HCT116 (cell line): ENCODE data around the gene SLC17A1. TPM values are rescaled to one million over a fixed set of nuclear protein-coding genes. Genes with fewer than 3 reads are reported as not detected.

Experiments used
- ATAC-seq: fragments of 200-7000 bp; cut with Tn5 transposase; 2 replicates; pipeline ENCODE4 v1.9.1; 2020; ENCODE audit warnings: mild to moderate bottlenecking, moderate library complexity
- BruUV-seq: library from RNA; stranded (reverse); fragments of 400-500 nt; replicated peaks from 2 replicates; lab custom pipeline; 2021; lab: Mats Ljungman, UMichigan
- CTCF ChIA-PET: fragments of 300-600 bp; sonication (Branson Sonifier 250); formaldehyde crosslinking; loops from one replicate; lab custom pipeline; 2021; ENCODE audit warnings: antibody characterized with exemption; lab: Charles Lee
- POLR2A ChIA-PET: fragments of 300-600, 350-600 bp; sonication (Branson Sonifier 250); formaldehyde crosslinking; loops from one replicate; lab custom pipeline; 2021; ENCODE audit warnings: antibody characterized with exemption; lab: Charles Lee
- RAD21 ChIA-PET, 2 experiments: fragments of 300-600 bp; sonication (Branson Sonifier 250); formaldehyde crosslinking; loops; one replicate each; lab custom pipeline; 2023; ENCODE audit warnings: low total read pairs in 2 of 2; ENCODE audit not compliant: uncharacterized antibody in 2 of 2, unreplicated experiment in 2 of 2, low non-redundant PET in 1 of 2; lab: Charles Lee
- DNase-seq: peaks from one replicate; pipeline ENCODE4 v3.0.0-alpha.2; 2010; ENCODE audit warnings: low read depth, low spot score
- H2AFZ ChIP-seq: fragments of 200-600 bp; shearing (Covaris generic), sonication (generic); 2 replicates; pipeline ENCODE4 v1.6.1; 2017; ENCODE audit warnings: low read depth, mixed run types, mixed read lengths, antibody characterized with exemption, low read length; ENCODE audit not compliant: poor library complexity, severe bottlenecking
- H3K27ac ChIP-seq: 2 replicates; pipeline ENCODE4 v1.5.1; 2012; ENCODE audit warnings: low read depth, low read length
- H3K27me3 ChIP-seq: fragments of 200-600 bp; sonication (generic); 2 replicates; pipeline ENCODE4 v1.6.1; 2016; ENCODE audit warnings: mixed run types, low read length, mixed read lengths; ENCODE audit not compliant: insufficient read depth
- H3K36me3 ChIP-seq, 2 experiments: fragments of 200-500 bp in 1 of 2; fragments of 200-600 bp in 1 of 2; sonication (Bioruptor generic) in 1 of 2; sonication (generic) in 1 of 2; 2 replicates each; pipeline versions ENCODE4 v1.5.1 to v1.6.1; 2014 to 2016; ENCODE audit warnings: low read length in 2 of 2, inconsistent platforms in 1 of 2, mixed read lengths in 1 of 2, mixed run types in 1 of 2; ENCODE audit not compliant: insufficient read depth in 2 of 2, control insufficient read depth in 1 of 2
- H3K4me1 ChIP-seq, 2 experiments: fragments of 200-600 bp in 1 of 2; sonication (generic) in 1 of 2; 2 replicates each; pipeline versions ENCODE4 v1.5.1 to v1.6.1; 2012 to 2017; ENCODE audit warnings: low read length in 2 of 2, inconsistent platforms in 1 of 2, mild to moderate bottlenecking in 1 of 2, mixed read lengths in 1 of 2, mixed run types in 1 of 2, moderate library complexity in 1 of 2; ENCODE audit not compliant: insufficient read depth in 2 of 2, control insufficient read depth in 1 of 2
- H3K4me2 ChIP-seq: fragments of 200-600 bp; sonication (generic); 2 replicates; pipeline ENCODE4 v1.6.1; 2017; ENCODE audit warnings: mixed run types, low read length, mixed read lengths
- H3K4me3 ChIP-seq, 2 experiments: fragments of 200-600 bp in 1 of 2; sonication (generic) in 1 of 2; replicated peaks in 1 of 2; 2 replicates each; pipeline ENCODE4 v1.5.1; 2011 to 2016; ENCODE audit warnings: low read length in 2 of 2, control low read depth in 1 of 2, low read depth in 1 of 2, mild to moderate bottlenecking in 1 of 2, mixed read lengths in 1 of 2, mixed run types in 1 of 2
- H3K79me2 ChIP-seq: fragments of 200-600 bp; sonication (generic); 2 replicates; pipeline ENCODE4 v1.6.1; 2017; ENCODE audit warnings: mild to moderate bottlenecking, mixed run types, low read length, moderate library complexity, mixed read lengths; ENCODE audit not compliant: insufficient read depth
- H3K9ac ChIP-seq: fragments of 200-600 bp; sonication (generic); 2 replicates; pipeline ENCODE4 v1.6.1; 2016; ENCODE audit warnings: low read length, mixed read lengths
- H3K9me2 ChIP-seq: fragments of 200-600 bp; sonication (generic), shearing (Covaris generic); 2 replicates; pipeline ENCODE4 v1.6.1; 2017; ENCODE audit warnings: mixed run types, mild to moderate bottlenecking, moderate library complexity; ENCODE audit not compliant: insufficient read depth
- H3K9me3 ChIP-seq, 2 experiments: fragments of 200-500 bp in 1 of 2; fragments of 200-600 bp in 1 of 2; sonication (Bioruptor generic) in 1 of 2; sonication (generic) in 1 of 2; 2 replicates each; pipeline ENCODE4 v1.6.1; 2014 to 2017; ENCODE audit warnings: low read length in 2 of 2, mixed read lengths in 2 of 2, inconsistent platforms in 1 of 2, low read depth in 1 of 2, mild to moderate bottlenecking in 1 of 2, mixed run types in 1 of 2, moderate library complexity in 1 of 2; ENCODE audit not compliant: control insufficient read depth in 1 of 2, insufficient read depth in 1 of 2
- H4K20me1 ChIP-seq: fragments of 200-600 bp; sonication (generic), shearing (Covaris generic); 2 replicates; pipeline ENCODE4 v1.6.1; 2017; ENCODE audit warnings: mixed run types, mild to moderate bottlenecking, moderate library complexity; ENCODE audit not compliant: insufficient read depth
- ATF3 ChIP-seq: IDR thresholded peaks from 2 replicates; pipeline ENCODE4 v1.6.1; 2012
- CBX3 ChIP-seq: IDR thresholded peaks from 2 replicates; pipeline ENCODE4 v1.6.1; 2012; ENCODE audit warnings: low read depth
- CEBPB ChIP-seq: IDR thresholded peaks from 2 replicates; pipeline ENCODE4 v1.6.1; 2012; ENCODE audit warnings: low read depth
- EGR1 ChIP-seq: IDR thresholded peaks from 2 replicates; pipeline ENCODE4 v1.6.1; 2012; ENCODE audit warnings: low read depth
- EZH2 ChIP-seq: fragments of 200-600 bp; sonication (generic); IDR thresholded peaks from 2 replicates; pipeline ENCODE4 v1.6.1; 2017; ENCODE audit warnings: antibody characterized with exemption, mixed run types
- EZH2phosphoT487 ChIP-seq: fragments of 200-600 bp; IDR thresholded peaks from 2 replicates; pipeline ENCODE4 v1.6.1; 2018; ENCODE audit warnings: antibody characterized with exemption, borderline replicate concordance
- FOSL1 ChIP-seq: IDR thresholded peaks from 2 replicates; pipeline ENCODE4 v1.6.1; 2012; ENCODE audit warnings: low read depth
- POLR2AphosphoS5 ChIP-seq: IDR thresholded peaks from 2 replicates; pipeline ENCODE4 v1.6.1; 2011; ENCODE audit warnings: mild to moderate bottlenecking, low read depth, low read length, moderate library complexity
- RAD21 ChIP-seq: IDR thresholded peaks from 2 replicates; pipeline ENCODE4 v1.6.1; 2012; ENCODE audit warnings: low read depth, mild to moderate bottlenecking
- TCF7L2 ChIP-seq: IDR thresholded peaks from 2 replicates; pipeline ENCODE4 v1.7.0; 2011; ENCODE audit warnings: borderline replicate concordance, inconsistent platforms; ENCODE audit not compliant: insufficient read depth, insufficient read length; ENCODE audit errors: extremely low read depth
- YY1 ChIP-seq: IDR thresholded peaks from 2 replicates; pipeline ENCODE4 v1.6.1; 2011; ENCODE audit warnings: low read length, low read depth, moderate library complexity, mild to moderate bottlenecking; ENCODE audit not compliant: insufficient replicate concordance; ENCODE audit errors: extremely low read depth
- intact Hi-C: fragments of 100-400 bp; cut with micrococcal nuclease; formaldehyde crosslinking; loops from 2 replicates; pipeline ENCODE4 v1.10.0; 2022
- total RNA-seq: library from RNA; stranded (reverse); gene quantifications from one replicate; pipeline ENCODE4 v1.2.1, GENCODE V29; 2021; ENCODE audit not compliant: unreplicated experiment
- TF ChIP-seq, protein P1 (sequence below), 3 experiments: fragments of 200-600 bp in 1 of 3; sonication (generic) in 1 of 3; IDR thresholded peaks in 2 of 3; conservative IDR thresholded peaks in 1 of 3; 2 replicates each; pipeline ENCODE4 v1.5.1; 2012 to 2017; ENCODE audit warnings: low read depth in 2 of 3, low read length in 2 of 3, antibody characterized with exemption in 1 of 3, borderline replicate concordance in 1 of 3, control low read depth in 1 of 3, mild to moderate bottlenecking in 1 of 3, mixed read lengths in 1 of 3, mixed run types in 1 of 3, moderate library complexity in 1 of 3; ENCODE audit not compliant: insufficient read depth in 1 of 3
- TF ChIP-seq, protein P2 (sequence below): IDR thresholded peaks from 2 replicates; pipeline ENCODE4 v1.6.1; 2012; ENCODE audit warnings: low read depth

The SLC17A1 gene
- total RNA-seq, 1 experiment from 2014 or later: not detected

GRCh38 chr6:25875926-25876602 lies 44.2 kb upstream of the SLC17A1 start:
- ChIA-PET RAD21 (no interaction called here), CTCF (no interaction called here), POLR2A (interaction anchor here (0.7 kb wide), 1 partner anchor 9 kb away, joined by 4 read pairs; no protein-coding TSS in a partner anchor)
- Histone ChIP-seq H2AFZ (no peak overlapping the region), H3K79me2 (no peaks in the 10 kb centered on the region), H3K9me2 (no peaks in the 10 kb centered on the region)
- no TSS peak for BruUV-seq
- TF ChIP-seq CBX3 (no peak), CEBPB (no peak), RAD21 (no peak), ATF3 (no peak), EZH2 (no peak), POLR2AphosphoS5 (no peak), YY1 (no peak), EZH2phosphoT487 (no peak), TCF7L2 (no peak), EGR1 (no peak), FOSL1 (no peak)
- TF ChIP-seq, protein P1, sequence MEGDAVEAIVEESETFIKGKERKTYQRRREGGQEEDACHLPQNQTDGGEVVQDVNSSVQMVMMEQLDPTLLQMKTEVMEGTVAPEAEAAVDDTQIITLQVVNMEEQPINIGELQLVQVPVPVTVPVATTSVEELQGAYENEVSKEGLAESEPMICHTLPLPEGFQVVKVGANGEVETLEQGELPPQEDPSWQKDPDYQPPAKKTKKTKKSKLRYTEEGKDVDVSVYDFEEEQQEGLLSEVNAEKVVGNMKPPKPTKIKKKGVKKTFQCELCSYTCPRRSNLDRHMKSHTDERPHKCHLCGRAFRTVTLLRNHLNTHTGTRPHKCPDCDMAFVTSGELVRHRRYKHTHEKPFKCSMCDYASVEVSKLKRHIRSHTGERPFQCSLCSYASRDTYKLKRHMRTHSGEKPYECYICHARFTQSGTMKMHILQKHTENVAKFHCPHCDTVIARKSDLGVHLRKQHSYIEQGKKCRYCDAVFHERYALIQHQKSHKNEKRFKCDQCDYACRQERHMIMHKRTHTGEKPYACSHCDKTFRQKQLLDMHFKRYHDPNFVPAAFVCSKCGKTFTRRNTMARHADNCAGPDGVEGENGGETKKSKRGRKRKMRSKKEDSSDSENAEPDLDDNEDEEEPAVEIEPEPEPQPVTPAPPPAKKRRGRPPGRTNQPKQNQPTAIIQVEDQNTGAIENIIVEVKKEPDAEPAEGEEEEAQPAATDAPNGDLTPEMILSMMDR (IDR thresholded peaks at IDR 0.05 in 2 of 3, conservative IDR thresholded peaks at IDR 0.05 in 1 of 3; ENCODE audit: borderline replicate concordance in 1 of 3, insufficient read depth in 1 of 3, low read depth in 2 of 3, low read length in 2 of 3): no peak
- TF ChIP-seq, protein P2, sequence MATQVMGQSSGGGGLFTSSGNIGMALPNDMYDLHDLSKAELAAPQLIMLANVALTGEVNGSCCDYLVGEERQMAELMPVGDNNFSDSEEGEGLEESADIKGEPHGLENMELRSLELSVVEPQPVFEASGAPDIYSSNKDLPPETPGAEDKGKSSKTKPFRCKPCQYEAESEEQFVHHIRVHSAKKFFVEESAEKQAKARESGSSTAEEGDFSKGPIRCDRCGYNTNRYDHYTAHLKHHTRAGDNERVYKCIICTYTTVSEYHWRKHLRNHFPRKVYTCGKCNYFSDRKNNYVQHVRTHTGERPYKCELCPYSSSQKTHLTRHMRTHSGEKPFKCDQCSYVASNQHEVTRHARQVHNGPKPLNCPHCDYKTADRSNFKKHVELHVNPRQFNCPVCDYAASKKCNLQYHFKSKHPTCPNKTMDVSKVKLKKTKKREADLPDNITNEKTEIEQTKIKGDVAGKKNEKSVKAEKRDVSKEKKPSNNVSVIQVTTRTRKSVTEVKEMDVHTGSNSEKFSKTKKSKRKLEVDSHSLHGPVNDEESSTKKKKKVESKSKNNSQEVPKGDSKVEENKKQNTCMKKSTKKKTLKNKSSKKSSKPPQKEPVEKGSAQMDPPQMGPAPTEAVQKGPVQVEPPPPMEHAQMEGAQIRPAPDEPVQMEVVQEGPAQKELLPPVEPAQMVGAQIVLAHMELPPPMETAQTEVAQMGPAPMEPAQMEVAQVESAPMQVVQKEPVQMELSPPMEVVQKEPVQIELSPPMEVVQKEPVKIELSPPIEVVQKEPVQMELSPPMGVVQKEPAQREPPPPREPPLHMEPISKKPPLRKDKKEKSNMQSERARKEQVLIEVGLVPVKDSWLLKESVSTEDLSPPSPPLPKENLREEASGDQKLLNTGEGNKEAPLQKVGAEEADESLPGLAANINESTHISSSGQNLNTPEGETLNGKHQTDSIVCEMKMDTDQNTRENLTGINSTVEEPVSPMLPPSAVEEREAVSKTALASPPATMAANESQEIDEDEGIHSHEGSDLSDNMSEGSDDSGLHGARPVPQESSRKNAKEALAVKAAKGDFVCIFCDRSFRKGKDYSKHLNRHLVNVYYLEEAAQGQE: no peak
- TF ChIP-seq, all 23 proteins: peak for 0
- H3K27me3 ChIP-seq: no peaks in the 10 kb centered on the region
- no peaks in the 10 kb centered on the region for H3K9me3 ChIP-seq
- intact Hi-C loops: no loop called here
- no peaks in the 10 kb centered on the region for H3K4me1 ChIP-seq
- H4K20me1 ChIP-seq: no peaks in the 10 kb centered on the region
- ATAC-seq (no peak), DNase-seq (no peak)
- no peak overlapping the region for H3K4me2 ChIP-seq
- H3K9ac ChIP-seq: no peak overlapping the region
- no peaks in the 10 kb centered on the region for H3K36me3 ChIP-seq
- no peak overlapping the region for H3K4me3 ChIP-seq
- H3K27ac ChIP-seq: no peak overlapping the region
